Measurements from ENCODE around the gene COMMD1.

GRCh38 chr2:62046141-62046540, 140.7 kb downstream of the COMMD1 start:
- TF ChIP-seq CTCF (IDR thresholded peaks at IDR 0.05; ENCODE audit: low read length) (no peak), EZH2 (optimal IDR thresholded peaks at IDR 0.05; ENCODE audit: low read depth, low read length) (no peak)
